GM12864 (cell line): ENCODE results near the gene SRSF12.

Experiments
- DNase-seq: peaks from one replicate; pipeline ENCODE4 v3.0.0-alpha.2; 2011; ENCODE audit warnings: low read depth
- H3K4me3 ChIP-seq: 2 replicates; pipeline ENCODE4 v1.5.1; 2011; ENCODE audit warnings: mild to moderate bottlenecking, low read depth, low read length, control low read depth
- TF ChIP-seq, protein P1 (sequence below): IDR thresholded peaks from 2 replicates; pipeline ENCODE4 v1.5.1; 2011; ENCODE audit warnings: low read depth, mild to moderate bottlenecking, moderate library complexity, low read length, control low read depth, inconsistent platforms; ENCODE audit errors: missing control alignments

SRSF12 gene

GRCh38 chr6:89117211-89118108 lies at the start of gene SRSF12:
Gene SRSF12 (minus strand): TSS chr6:89118071. CDS start chr6:89117887, 184 bp downstream.
- TF ChIP-seq, protein P1, sequence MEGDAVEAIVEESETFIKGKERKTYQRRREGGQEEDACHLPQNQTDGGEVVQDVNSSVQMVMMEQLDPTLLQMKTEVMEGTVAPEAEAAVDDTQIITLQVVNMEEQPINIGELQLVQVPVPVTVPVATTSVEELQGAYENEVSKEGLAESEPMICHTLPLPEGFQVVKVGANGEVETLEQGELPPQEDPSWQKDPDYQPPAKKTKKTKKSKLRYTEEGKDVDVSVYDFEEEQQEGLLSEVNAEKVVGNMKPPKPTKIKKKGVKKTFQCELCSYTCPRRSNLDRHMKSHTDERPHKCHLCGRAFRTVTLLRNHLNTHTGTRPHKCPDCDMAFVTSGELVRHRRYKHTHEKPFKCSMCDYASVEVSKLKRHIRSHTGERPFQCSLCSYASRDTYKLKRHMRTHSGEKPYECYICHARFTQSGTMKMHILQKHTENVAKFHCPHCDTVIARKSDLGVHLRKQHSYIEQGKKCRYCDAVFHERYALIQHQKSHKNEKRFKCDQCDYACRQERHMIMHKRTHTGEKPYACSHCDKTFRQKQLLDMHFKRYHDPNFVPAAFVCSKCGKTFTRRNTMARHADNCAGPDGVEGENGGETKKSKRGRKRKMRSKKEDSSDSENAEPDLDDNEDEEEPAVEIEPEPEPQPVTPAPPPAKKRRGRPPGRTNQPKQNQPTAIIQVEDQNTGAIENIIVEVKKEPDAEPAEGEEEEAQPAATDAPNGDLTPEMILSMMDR, result no peak
- no peak for DNase-seq
- H3K4me3 ChIP-seq, result peak within 1 kb of the TSS; percentile 57

DNA sequence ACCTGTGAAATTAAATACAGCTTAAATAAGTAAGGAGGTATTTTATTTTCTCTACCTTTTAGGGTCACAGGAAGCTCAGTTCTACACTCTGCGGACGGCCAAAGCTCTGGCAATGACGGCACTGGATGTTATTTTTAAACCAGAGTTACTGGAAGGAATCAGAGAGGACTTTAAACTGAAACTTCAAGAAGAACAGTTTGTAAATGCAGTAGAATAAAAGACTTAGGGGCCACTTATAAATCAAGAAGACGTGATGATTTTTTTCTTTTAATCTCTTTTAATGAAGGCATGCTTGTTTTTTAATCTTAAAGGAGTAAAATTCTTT lies 44.1 kb upstream of the SRSF12 start:
- TF ChIP-seq, protein P1, result no peak
- H3K4me3 ChIP-seq, result no peak overlapping the region
- no peak for DNase-seq

DNA sequence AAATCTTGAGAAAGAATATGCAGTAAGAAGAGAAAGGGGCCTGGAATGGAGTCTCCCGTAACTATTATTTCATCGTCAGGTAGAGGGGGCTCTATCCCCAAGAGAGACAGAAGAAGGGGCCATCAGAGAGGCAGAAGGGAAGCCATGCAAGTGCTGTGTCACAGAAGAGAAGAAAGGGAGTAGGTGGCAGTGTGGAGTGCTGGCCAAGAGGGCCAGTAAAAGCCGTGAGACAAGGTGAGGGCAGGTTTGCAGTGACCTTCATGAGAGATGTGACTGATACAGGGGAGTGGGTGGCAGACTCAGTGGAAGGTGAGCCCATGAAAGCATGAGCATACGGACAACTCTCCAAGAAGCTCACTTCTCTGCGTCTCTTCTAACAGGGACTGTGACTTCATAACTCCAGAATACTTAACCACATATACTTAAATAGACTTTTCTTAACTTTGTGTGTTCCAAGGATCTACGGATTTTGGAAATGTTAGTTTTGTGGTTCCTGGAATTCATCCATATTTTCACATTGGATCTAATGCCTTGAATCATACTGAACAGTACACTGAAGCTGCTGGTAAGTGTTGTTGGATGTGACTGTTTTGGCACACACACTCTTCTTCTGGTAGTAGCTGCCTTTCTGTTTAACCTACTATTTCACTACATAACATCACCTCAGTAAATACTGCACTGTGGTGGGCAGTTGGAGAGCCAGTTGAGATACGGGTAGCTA lies 43.6 kb upstream of the SRSF12 start:
- TF ChIP-seq, protein P1, result no peak
- H3K4me3 ChIP-seq, result no peak overlapping the region

DNA sequence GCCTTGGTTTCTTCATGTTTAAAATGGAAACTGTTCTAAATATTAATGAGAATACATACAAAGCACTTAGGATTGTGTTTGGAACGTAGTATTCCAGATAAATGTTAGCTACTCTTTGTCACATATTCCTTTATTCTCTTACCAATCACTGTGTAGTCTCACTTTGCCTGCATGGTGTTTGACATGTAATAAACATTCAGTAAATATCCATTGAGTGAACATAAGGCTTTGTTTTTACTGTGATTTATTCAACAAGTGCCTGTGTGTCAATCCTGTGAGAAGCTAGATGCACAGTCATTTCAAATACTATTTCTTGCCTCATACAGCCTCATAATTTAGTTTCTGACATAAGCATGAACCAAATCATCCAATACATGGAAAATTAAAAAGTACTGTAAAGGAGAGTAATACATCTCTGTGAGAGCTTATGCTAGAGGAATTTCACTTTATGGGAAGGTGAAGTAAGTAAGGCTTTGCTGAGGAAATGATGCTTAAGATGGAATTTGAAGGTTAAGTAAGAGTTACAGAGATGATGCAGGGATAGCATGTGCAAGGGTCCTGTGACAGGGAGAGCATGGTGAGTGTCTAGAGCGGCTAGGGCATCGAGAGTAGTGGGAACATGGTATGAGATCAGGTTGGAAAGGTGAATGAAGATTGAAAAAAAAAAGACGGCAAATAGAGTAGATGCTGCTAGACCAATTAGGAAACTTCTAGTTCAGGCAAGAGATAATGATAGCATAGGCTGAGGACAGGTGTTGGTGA lies 42.6 kb upstream of the SRSF12 start:
- DNase-seq, result no peak
- TF ChIP-seq, protein P1, result no peak
- H3K4me3 ChIP-seq, result no peak overlapping the region

More for the DNA sequence above, 43.6 kb upstream of the SRSF12 start:
- DNase-seq, result no peak

- no peak overlapping the region for H3K4me3 ChIP-seq
- DNase-seq, result no peak
- TF ChIP-seq, protein P1, result no peak
Observed at GRCh38 chr6:89154131-89154530, 36.3 kb upstream of the SRSF12 start.

GRCh38 chr6:89148016-89148750 lies 30.3 kb upstream of the SRSF12 start:
- TF ChIP-seq, protein P1, result no peak
- no peak for DNase-seq
- no peak overlapping the region; the same call in 1 of the 2 replicates for H3K4me3 ChIP-seq
